GM12878 (cell line): ENCODE results near the gene C1orf52. TPM values are rescaled to one million over a fixed set of nuclear protein-coding genes. Genes with fewer than 3 reads are reported as not detected.

ENCODE experiments used
- ATAC-seq: fragments of 200-7000 bp; cut with Tn5 transposase; 3 replicates; pipeline ENCODE4 v1.9.1; 2020; ENCODE audit warnings: mild to moderate bottlenecking, moderate library complexity
- BruUV-seq: library from RNA; stranded (reverse); fragments of 400-500 nt; replicated peaks from 2 replicates; lab custom pipeline; 2021; lab: Mats Ljungman, UMichigan
- CTCF ChIA-PET: fragments of 300-600 bp; sonication (Branson Sonifier 250); formaldehyde crosslinking; extraction: SDS; loops from one replicate; lab custom pipeline; 2021; ENCODE audit warnings: inconsistent platforms; lab: Yijun Ruan, JAX
- POLR2A ChIA-PET: fragments of 350-600 bp; formaldehyde crosslinking; extraction: SDS; loops from one replicate; lab custom pipeline; 2021; ENCODE audit warnings: inconsistent platforms; lab: Charles Lee
- RAD21 ChIA-PET: fragments of 300-600 bp; sonication (Branson Sonifier 250); formaldehyde crosslinking; loops from one replicate; lab custom pipeline; 2023; ENCODE audit warnings: antibody characterized with exemption; ENCODE audit not compliant: unreplicated experiment; lab: Charles Lee
- SMC1A ChIA-PET: fragments of 300-600 bp; sonication (Branson Sonifier 250); formaldehyde crosslinking; loops from one replicate; lab custom pipeline; 2023; ENCODE audit not compliant: unreplicated experiment, uncharacterized antibody; lab: Charles Lee
- DNase-seq: peaks from one replicate; pipeline ENCODE4 v3.0.0-alpha.2; 2011; ENCODE audit warnings: low read depth, low spot score
- FAIRE-seq: peaks from 3 replicates; lab custom pipeline; 2011; peaks lifted over from hg19 to GRCh38; lab: Jason Lieb, UNC
- H2AFZ ChIP-seq: 2 replicates; pipeline ENCODE4 v1.6.0; 2011; ENCODE audit warnings: low read depth, low read length, control low read depth; ENCODE audit not compliant: control insufficient read depth
- H3K27ac ChIP-seq: 2 replicates; pipeline ENCODE4 v1.5.1; 2011; ENCODE audit warnings: control low read depth; ENCODE audit not compliant: control insufficient read depth, insufficient read depth
- H3K27me3 ChIP-seq, 2 experiments: replicated peaks in 1 of 2; 2 replicates each; pipeline versions ENCODE4 v1.6.0 to v1.6.1; 2011; ENCODE audit warnings: low read length in 1 of 2; ENCODE audit not compliant: control insufficient read depth in 2 of 2, insufficient read depth in 2 of 2
- H3K36me3 ChIP-seq, 2 experiments: 2 replicates each; pipeline ENCODE4 v1.5.1; 2011; ENCODE audit warnings: low read length in 1 of 2; ENCODE audit not compliant: control insufficient read depth in 2 of 2, insufficient read depth in 2 of 2
- H3K4me1 ChIP-seq: 2 replicates; pipeline ENCODE4 v1.6.1; 2011; ENCODE audit warnings: mild to moderate bottlenecking, low read length, moderate library complexity, mixed read lengths; ENCODE audit not compliant: control insufficient read depth, insufficient read depth
- H3K4me2 ChIP-seq: 2 replicates; pipeline ENCODE4 v1.6.0; 2011; ENCODE audit warnings: control low read depth; ENCODE audit not compliant: control insufficient read depth, insufficient read depth
- H3K4me3 ChIP-seq: fragments of 200-600 bp; sonication (generic); 2 replicates; pipeline ENCODE4 v1.5.1; 2016
- H3K79me2 ChIP-seq: 2 replicates; pipeline ENCODE4 v1.6.0; 2011; ENCODE audit warnings: low read length; ENCODE audit not compliant: control insufficient read depth, insufficient read depth
- H3K9ac ChIP-seq: 2 replicates; pipeline ENCODE4 v1.8.0; 2011; ENCODE audit warnings: low read length, control low read depth, mixed read lengths; ENCODE audit not compliant: control insufficient read depth, insufficient read depth
- H3K9me3 ChIP-seq: replicated peaks from 3 replicates; pipeline ENCODE4 v1.5.1; 2011; ENCODE audit warnings: mild to moderate bottlenecking, low read length; ENCODE audit not compliant: control insufficient read depth, insufficient read depth
- H4K20me1 ChIP-seq: 2 replicates; pipeline ENCODE4 v1.6.0; 2011; ENCODE audit not compliant: control insufficient read depth, insufficient read depth
- ATF2 ChIP-seq: IDR thresholded peaks from 2 replicates; pipeline ENCODE4 v1.6.1; 2012; ENCODE audit warnings: low read length, inconsistent platforms
- FOXK2 ChIP-seq: fragments of 450-650 bp; IDR thresholded peaks from 2 replicates; pipeline ENCODE4 v1.6.1; 2017; ENCODE audit warnings: mild to moderate bottlenecking, moderate library complexity
- NRF1 ChIP-seq: conservative IDR thresholded peaks from 2 replicates; pipeline ENCODE4 v1.6.1; 2011; ENCODE audit warnings: mild to moderate bottlenecking, low read depth, low read length, improper control_type of control experiment
- PBX3 ChIP-seq: IDR thresholded peaks from 2 replicates; pipeline ENCODE4 v1.6.1; 2011; ENCODE audit warnings: mild to moderate bottlenecking, low read depth, low read length, moderate library complexity; ENCODE audit not compliant: insufficient replicate concordance
- POLR2AphosphoS5 ChIP-seq: IDR thresholded peaks from 2 replicates; pipeline ENCODE4 v1.6.1; 2011; ENCODE audit warnings: mild to moderate bottlenecking, low read length, inconsistent platforms
- RELA ChIP-seq: fragments of 450-650 bp; IDR thresholded peaks from 2 replicates; pipeline ENCODE4 v1.8.0; 2014; ENCODE audit warnings: borderline replicate concordance; ENCODE audit not compliant: partially characterized antibody
- REST ChIP-seq: IDR thresholded peaks from 2 replicates; pipeline ENCODE4 v1.6.1; 2012; ENCODE audit warnings: mild to moderate bottlenecking, low read depth, low read length
- TARDBP ChIP-seq: IDR thresholded peaks from 2 replicates; pipeline ENCODE4 v1.6.1; 2016; ENCODE audit warnings: borderline replicate concordance
- WGBS: methylation state at CpG from one replicate; pipeline ENCODE4 v1.1.6; 2016; ENCODE audit warnings: low lambda C conversion rate; ENCODE audit not compliant: insufficient replicate concordance, insufficient coverage; ENCODE audit errors: missing lambda C conversion rate; 5-methylcytosine and 5-hydroxymethylcytosine counted together
- in situ Hi-C: fragments of 300-500 bp; cut with MboI; formaldehyde crosslinking; loops from 9 replicates; pipeline ENCODE4 v1.14.3; 2018; ENCODE audit warnings: mixed read lengths
- intact Hi-C: fragments of 100-400 bp; cut with micrococcal nuclease; formaldehyde crosslinking; loops from one replicate; pipeline ENCODE4 v1.14.2; 2022; ENCODE audit not compliant: unreplicated experiment
- polyA plus RNA-seq, 11 experiments: library from polyadenylated mRNA; depleted of rRNA in 4 of 11; unstranded in 6 of 11; stranded (reverse) in 5 of 11; fragments of >200 nt; fragmentation: Nextera tagmentation in 4 of 11; fragmentation: Illumina TruSeq in 1 of 11; extraction: Ambion mirVana in 4 of 11; extraction: Trizol in 1 of 11; gene quantifications; 1 replicate in 1 of 11; 2 replicates in 10 of 11; pipeline versions ENCODE4 v1.2.1 to v1.2.3, GENCODE V29; 2011 to 2016; ENCODE audit warnings: inconsistent platforms in 2 of 11, missing spikeins in 2 of 11, low read depth in 1 of 11
- total RNA-seq, 4 experiments: library from RNA; depleted of rRNA in 3 of 4; stranded (reverse); fragments of >200 nt in 3 of 4; fragmentation: Illumina TruSeq in 1 of 4; extraction: Trizol in 1 of 4; gene quantifications; 2 replicates each; pipeline versions ENCODE4 v1.2.1 to v1.2.3, GENCODE V29; 2013 to 2021
- TF ChIP-seq, protein P1 (sequence below): fragments of 450-650 bp; IDR thresholded peaks from 2 replicates; pipeline ENCODE4 v1.6.1; 2017; ENCODE audit warnings: borderline replicate concordance
- TF ChIP-seq, protein P2 (sequence below): fragments of 450-650 bp; IDR thresholded peaks from 2 replicates; pipeline ENCODE4 v1.6.1; 2017; ENCODE audit warnings: mild to moderate bottlenecking, low read depth, inconsistent platforms; ENCODE audit not compliant: poor library complexity, severe bottlenecking

C1orf52 gene
- total and polyA plus RNA-seq, 10 of the 15 experiments (the other 5 are each of a cell fraction or from before 2014, with no cell fraction given), result 9.4 to 39.5 (median 17.6) TPM

GRCh38 chr1:85223334-85223733, 36.1 kb downstream of the C1orf52 start:
- Histone ChIP-seq H3K27ac (no peak overlapping the region), H3K27me3 (no peaks in the 10 kb centered on the region), H3K9ac (no peak overlapping the region), H3K4me2 (no peak overlapping the region), H3K4me1 (no peaks in the 10 kb centered on the region), H4K20me1 (no peaks in the 10 kb centered on the region), H2AFZ (no peak overlapping the region), H3K4me3 (no peak overlapping the region), H3K9me3 (no peaks in the 10 kb centered on the region), H3K79me2 (no peaks in the 10 kb centered on the region), H3K36me3 (no peaks in the 10 kb centered on the region)
- SMC1A ChIA-PET, result no interaction called here
- no peak for FAIRE-seq
- TF ChIP-seq FOXK2, result no peak
- TF ChIP-seq, protein P1, sequence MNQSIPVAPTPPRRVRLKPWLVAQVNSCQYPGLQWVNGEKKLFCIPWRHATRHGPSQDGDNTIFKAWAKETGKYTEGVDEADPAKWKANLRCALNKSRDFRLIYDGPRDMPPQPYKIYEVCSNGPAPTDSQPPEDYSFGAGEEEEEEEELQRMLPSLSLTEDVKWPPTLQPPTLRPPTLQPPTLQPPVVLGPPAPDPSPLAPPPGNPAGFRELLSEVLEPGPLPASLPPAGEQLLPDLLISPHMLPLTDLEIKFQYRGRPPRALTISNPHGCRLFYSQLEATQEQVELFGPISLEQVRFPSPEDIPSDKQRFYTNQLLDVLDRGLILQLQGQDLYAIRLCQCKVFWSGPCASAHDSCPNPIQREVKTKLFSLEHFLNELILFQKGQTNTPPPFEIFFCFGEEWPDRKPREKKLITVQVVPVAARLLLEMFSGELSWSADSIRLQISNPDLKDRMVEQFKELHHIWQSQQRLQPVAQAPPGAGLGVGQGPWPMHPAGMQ, result no peak
- TF ChIP-seq, protein P2, sequence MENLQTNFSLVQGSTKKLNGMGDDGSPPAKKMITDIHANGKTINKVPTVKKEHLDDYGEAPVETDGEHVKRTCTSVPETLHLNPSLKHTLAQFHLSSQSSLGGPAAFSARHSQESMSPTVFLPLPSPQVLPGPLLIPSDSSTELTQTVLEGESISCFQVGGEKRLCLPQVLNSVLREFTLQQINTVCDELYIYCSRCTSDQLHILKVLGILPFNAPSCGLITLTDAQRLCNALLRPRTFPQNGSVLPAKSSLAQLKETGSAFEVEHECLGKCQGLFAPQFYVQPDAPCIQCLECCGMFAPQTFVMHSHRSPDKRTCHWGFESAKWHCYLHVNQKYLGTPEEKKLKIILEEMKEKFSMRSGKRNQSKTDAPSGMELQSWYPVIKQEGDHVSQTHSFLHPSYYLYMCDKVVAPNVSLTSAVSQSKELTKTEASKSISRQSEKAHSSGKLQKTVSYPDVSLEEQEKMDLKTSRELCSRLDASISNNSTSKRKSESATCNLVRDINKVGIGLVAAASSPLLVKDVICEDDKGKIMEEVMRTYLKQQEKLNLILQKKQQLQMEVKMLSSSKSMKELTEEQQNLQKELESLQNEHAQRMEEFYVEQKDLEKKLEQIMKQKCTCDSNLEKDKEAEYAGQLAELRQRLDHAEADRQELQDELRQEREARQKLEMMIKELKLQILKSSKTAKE, result no peak
- TF ChIP-seq RELA, result no peak
- TF ChIP-seq PBX3, result no peak
- no peak for TF ChIP-seq ATF2
- TF ChIP-seq NRF1, result no peak
- no peak for TF ChIP-seq POLR2AphosphoS5
- no peak for TF ChIP-seq REST
- no peak for TF ChIP-seq TARDBP
- intact Hi-C loops (no loop called here), in situ Hi-C loops (no loop called here)
- CTCF ChIA-PET, result interaction anchor here (0.8 to 2.5 kb wide), 2 partner anchors 14 to 31 kb away, joined by 3 to 9 read pairs; no protein-coding TSS in a partner anchor
- no peak for DNase-seq
- WGBS, result 31% methylated on average over 5 of the region's 5 CpGs
- POLR2A ChIA-PET, result no interaction called here
- BruUV-seq, result no TSS peak
- no peak for ATAC-seq
- RAD21 ChIA-PET, result no interaction called here
